Measurements from ENCODE around the gene ANGPTL8. TPM values are rescaled to one million over a fixed set of nuclear protein-coding genes. Genes with fewer than 3 reads are reported as not detected.

Gene ANGPTL8
- total and polyA plus RNA-seq, 9 of the 15 experiments (the other 6 are each of a cell fraction or from before 2014, with no cell fraction given): not detected

DNA sequence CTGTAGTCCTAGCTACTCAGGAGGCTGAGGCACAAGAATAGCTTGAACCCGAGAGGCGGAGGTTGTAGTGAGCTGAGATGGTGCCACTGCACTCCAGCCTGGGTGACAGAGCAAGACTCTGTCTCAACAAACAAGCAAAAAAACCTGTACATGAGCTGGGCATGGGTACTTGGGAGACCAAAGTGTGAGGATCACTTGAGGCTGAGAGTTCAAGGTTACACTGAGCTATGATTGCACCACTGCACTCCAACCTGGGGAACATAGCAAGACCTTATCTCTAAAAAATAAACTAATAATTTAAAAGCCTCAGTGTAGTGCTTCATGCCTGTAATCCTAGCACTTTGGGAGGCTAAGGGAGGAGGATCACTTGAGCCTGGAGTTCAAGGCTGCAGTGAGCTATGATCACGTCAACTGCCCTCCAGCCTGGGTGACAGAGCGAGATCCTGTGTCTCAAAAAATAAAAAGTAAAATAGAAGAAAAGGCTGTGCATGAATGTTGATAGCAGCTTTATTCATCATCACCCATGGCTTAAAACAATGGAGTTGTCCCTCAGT lies 35.2 kb downstream of the ANGPTL8 start:
- intact Hi-C loops (cut with micrococcal nuclease) (no loop called here), in situ Hi-C loops (cut with MboI) (no loop called here)
- H3K9ac ChIP-seq (ENCODE audit: insufficient read depth in 1 of 2, low read depth in 2 of 2, low read length in 2 of 2): no peak overlapping the region
- ATAC-seq (no peak), DNase-seq (ENCODE audit: extremely low read depth in 1 of 4, low spot score in 3 of 4) (no peak), FAIRE-seq (no peak)
- no peak for TF ChIP-seq NFRKB (IDR thresholded peaks at IDR 0.05; ENCODE audit: low read depth)
- TF ChIP-seq, protein P1, sequence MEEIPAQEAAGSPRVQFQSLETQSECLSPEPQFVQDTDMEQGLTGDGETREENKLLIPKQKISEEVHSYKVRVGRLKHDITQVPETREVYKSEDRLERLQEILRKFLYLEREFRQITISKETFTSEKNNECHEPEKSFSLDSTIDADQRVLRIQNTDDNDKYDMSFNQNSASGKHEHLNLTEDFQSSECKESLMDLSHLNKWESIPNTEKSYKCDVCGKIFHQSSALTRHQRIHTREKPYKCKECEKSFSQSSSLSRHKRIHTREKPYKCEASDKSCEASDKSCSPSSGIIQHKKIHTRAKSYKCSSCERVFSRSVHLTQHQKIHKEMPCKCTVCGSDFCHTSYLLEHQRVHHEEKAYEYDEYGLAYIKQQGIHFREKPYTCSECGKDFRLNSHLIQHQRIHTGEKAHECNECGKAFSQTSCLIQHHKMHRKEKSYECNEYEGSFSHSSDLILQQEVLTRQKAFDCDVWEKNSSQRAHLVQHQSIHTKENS (CRISPR knock-in tag; IDR thresholded peaks at IDR 0.05): no peak
- ChIA-PET CTCF (ENCODE audit: low intra/inter-chr PET ratio) (no interaction called here), POLR2A (interaction anchor here (0.7 to 1.4 kb wide), 3 partner anchors 9 to 22 kb away, joined by 3 read pairs; partner anchors contain the start of gene TSPAN16)
- H2AFZ ChIP-seq (ENCODE audit: low read depth, low read length): no peak overlapping the region
- no peaks in the 10 kb centered on the region for H3K9me1 ChIP-seq (ENCODE audit: control insufficient read depth, insufficient read depth, low read length)
- no peaks in the 10 kb centered on the region; a peak in 1 of 5 replicates for H3K4me1 ChIP-seq (replicated peaks in 1 of 2; ENCODE audit: control insufficient read depth in 2 of 2, insufficient read depth in 2 of 2, low read length in 2 of 2)
- no peaks in the 10 kb centered on the region for H3K9me3 ChIP-seq (replicated peaks; ENCODE audit: control insufficient read depth, insufficient read depth, low read depth, low read length)
- H3K4me3 ChIP-seq: no peak overlapping the region
- H3K27me3 ChIP-seq (ENCODE audit: control insufficient read depth in 2 of 2, insufficient read depth in 2 of 2, low read length in 2 of 2): peaks cover 1 to 41% of the 10 kb centered on the region in 2 experiments; a peak in 4 of 5 replicates
- BruUV-seq (replicated peaks): no TSS peak
- H3K27ac ChIP-seq (ENCODE audit: extremely low read depth, low read depth, low read length): no peak overlapping the region
- no peaks in the 10 kb centered on the region for H4K20me1 ChIP-seq (replicated peaks; ENCODE audit: control insufficient read depth, insufficient read depth, low read length)
- 2% methylated on average over 4 of the region's 4 CpGs for WGBS (ENCODE audit: insufficient coverage, low coverage, missing lambda C conversion rate)
- no peaks in the 10 kb centered on the region for H3K79me2 ChIP-seq (ENCODE audit: control insufficient read depth, insufficient read depth, low read length)
- H3K4me2 ChIP-seq (ENCODE audit: insufficient read depth, low read length): no peak overlapping the region
- H3K36me3 ChIP-seq (ENCODE audit: control insufficient read depth, insufficient read depth, low read length): no peaks in the 10 kb centered on the region

DNA sequence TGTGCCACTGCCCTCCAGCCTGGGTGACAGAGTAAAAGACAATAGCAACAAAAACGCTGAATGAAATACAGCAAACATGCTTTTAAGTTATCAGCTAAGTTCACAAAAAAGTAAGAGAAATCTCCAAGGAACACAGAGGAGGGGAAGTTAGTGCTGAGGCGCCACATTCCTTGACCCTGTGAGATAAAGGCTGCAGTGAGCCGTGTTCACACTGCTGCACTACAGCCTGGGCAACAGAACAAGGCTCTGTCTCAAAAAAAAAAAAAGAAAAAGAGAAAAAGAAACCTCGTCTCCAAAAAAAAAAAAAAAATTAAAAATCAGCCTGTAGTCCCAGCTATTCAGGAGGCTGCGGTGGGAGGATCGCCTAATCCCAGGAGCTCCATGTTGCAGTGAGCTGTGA lies 39.3 kb downstream of the ANGPTL8 start:
- H3K9ac ChIP-seq (ENCODE audit: insufficient read depth in 1 of 2, low read depth in 2 of 2, low read length in 2 of 2): no peak overlapping the region
- H3K36me3 ChIP-seq (ENCODE audit: control insufficient read depth, insufficient read depth, low read length): no peaks in the 10 kb centered on the region
- no peaks in the 10 kb centered on the region for H3K9me1 ChIP-seq (ENCODE audit: control insufficient read depth, insufficient read depth, low read length)
- no peak overlapping the region for H3K4me3 ChIP-seq
- no peak overlapping the region for H3K27ac ChIP-seq (ENCODE audit: extremely low read depth, low read depth, low read length)
- no peaks in the 10 kb centered on the region; a peak in 1 of 5 replicates for H3K4me1 ChIP-seq (replicated peaks in 1 of 2; ENCODE audit: control insufficient read depth in 2 of 2, insufficient read depth in 2 of 2, low read length in 2 of 2)
- no peaks in the 10 kb centered on the region for H3K79me2 ChIP-seq (ENCODE audit: control insufficient read depth, insufficient read depth, low read length)
- H4K20me1 ChIP-seq (replicated peaks; ENCODE audit: control insufficient read depth, insufficient read depth, low read length): no peaks in the 10 kb centered on the region
- DNase-seq (ENCODE audit: extremely low read depth in 1 of 4, low spot score in 3 of 4): no peak
- no TSS peak for BruUV-seq (replicated peaks)
- WGBS (ENCODE audit: insufficient coverage, low coverage, missing lambda C conversion rate): 31% methylated on average over 5 of the region's 6 CpGs
- in situ Hi-C loops (cut with MboI): no loop called here
- no peak overlapping the region for H2AFZ ChIP-seq (ENCODE audit: low read depth, low read length)
- POLR2A ChIA-PET: no interaction called here
- intact Hi-C loops (cut with micrococcal nuclease): no loop called here
- H3K27me3 ChIP-seq (ENCODE audit: control insufficient read depth in 2 of 2, insufficient read depth in 2 of 2, low read length in 2 of 2): peaks cover 8 to 55% of the 10 kb centered on the region in 2 experiments; a peak in 4 of 5 replicates
- FAIRE-seq: no peak
- CTCF ChIA-PET (ENCODE audit: low intra/inter-chr PET ratio): no interaction called here
- ATAC-seq: no peak
- no peaks in the 10 kb centered on the region for H3K9me3 ChIP-seq (replicated peaks; ENCODE audit: control insufficient read depth, insufficient read depth, low read depth, low read length)
- H3K4me2 ChIP-seq (ENCODE audit: insufficient read depth, low read length): no peak overlapping the region

All from K562 (cell line).